ENCODE data around the gene KRT4.
"Not testable (repeated sequence)": the region's sequence is repeated elsewhere in the genome, so short reads cannot be mapped to it uniquely, and the experiment has no call there.

Gene KRT4

DNA sequence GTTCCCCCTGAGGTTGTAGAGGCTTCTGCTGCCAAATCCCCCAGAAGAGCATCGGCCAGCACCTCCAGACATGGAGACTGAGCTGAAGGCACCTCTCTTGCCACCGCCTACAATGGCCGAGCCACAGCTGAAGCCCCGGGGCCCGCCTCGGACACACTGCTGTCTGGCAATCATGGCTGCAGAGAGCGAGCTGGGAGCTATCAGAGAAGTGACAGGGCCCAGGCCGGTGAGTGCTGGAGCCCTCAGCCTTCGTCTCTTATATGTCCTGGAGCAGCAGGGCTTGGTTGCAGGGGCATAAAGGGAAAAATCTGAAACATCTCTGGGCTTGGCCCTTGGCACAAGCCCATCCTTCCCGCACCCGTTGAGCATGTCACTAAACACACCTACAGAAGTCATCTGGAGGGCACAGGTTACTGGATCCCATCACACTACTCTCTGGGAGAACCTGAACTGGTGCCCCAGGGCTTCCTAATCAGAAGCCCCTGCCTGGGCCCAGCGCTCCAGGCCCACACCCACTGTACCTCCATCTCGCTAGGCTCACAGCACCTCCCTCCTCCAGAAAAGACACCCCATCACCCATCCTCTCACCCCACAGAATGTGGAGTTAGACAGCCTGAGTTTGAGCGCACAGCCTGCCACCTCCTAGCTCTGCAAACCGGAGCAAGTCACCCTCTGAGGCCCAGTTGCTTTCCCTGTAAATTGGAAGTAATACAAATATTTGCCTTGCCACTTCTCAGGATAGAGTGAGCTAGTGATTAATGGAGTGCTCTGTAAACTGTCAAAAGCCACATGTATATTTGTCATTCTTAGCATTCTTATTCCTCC, at the start of gene KRT4:
KRT4 (minus strand) TSS at position 232 of the 825 bp plus-strand sequence; CDS start at position 174, 58 bp downstream.
- no peak for DNase-seq

DNA sequence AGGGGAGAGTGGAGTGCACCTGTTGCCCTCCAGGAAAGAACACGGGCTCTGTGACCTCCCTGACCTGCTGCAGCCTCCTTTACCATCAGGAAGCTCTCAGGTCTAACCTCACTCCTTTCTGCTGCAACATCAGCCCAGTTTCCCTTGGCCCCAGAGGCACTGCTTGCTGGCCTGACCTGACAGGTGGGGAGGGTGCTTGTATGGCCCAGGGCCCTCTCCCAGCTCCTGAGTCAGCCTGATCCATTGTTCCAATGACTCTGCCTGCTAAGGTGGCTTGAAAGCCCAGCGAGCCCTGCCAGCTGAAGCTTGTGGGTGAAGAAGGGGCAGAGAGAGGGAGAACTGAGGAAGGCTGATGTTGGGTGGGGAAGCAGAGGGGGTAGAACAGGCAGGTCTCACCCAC, 48.1 kb upstream of the KRT4 start:
- DNase-seq: no peak

DNA sequence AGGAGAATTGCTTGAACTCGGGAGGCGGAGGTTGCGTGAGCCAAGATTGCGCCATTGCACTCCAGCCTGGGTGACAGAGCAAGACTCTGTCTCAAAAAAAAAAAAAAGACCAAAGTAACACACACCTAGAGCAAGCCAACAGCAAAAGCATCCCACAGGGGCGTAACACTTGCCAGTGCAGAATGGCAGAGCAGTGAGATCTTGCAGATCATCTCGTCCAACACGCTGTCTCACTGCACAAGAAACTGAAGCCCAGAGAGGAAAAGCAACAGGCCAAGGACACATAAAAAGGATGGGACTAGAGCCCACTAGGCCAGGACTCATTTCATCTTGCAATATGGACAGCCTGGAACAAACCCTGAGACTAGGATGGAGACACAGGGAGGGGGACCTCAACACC, 47.6 kb upstream of the KRT4 start:
- no peak for DNase-seq

DNA sequence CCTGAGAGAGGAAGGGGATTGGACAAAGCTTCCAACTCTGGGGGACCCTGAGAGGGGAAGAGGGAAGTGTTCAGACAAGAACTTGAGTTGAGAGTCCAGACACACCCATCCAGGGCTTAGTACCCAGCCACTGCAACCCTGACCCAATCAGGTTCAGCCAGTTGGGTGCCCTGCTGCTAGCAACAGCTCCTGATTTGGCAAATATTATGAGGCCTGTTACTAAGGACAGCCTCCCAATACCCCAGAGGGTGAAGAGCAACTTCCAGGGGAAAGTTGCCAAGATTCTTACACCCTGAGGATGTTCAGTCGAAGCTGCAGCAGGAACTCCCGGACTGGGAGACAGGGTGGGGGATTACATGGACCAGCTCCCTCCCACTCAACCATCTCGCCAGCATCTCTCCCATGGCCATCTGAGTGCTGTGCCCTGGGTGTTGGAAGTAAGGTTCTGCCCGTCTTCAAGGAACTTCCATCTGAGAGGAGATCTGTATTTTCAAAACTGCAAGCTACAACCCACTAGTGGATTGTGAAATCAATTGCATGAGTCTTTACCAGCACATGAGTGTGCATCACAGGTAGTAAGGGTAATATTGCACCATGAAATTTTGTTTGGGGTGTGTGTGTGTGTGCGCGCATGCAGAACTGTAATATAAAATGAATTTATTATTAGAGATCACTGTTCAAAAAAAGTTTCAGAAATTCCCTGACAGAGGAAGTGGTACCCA, 46.3 kb upstream of the KRT4 start:
- DNase-seq: no peak

DNA sequence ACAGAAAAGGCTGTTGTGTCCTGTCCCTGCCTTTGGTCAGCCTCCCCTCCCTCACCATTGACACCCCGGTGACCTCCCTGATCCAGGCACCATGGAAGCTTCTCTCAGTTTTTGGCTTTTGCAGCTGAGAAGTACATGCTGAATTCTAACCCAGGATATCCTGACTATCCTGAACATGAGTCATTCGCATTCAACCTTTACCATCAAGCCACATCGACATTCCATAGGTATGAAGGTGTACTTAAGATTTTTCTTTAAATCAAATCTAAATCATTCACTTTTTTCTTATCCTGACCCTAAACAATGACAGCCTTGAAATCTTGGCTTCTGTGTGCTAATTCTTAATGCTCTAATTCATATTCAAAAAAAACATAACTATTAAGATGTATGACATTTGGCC, 43.6 kb upstream of the KRT4 start:
- DNase-seq: no peak

DNA sequence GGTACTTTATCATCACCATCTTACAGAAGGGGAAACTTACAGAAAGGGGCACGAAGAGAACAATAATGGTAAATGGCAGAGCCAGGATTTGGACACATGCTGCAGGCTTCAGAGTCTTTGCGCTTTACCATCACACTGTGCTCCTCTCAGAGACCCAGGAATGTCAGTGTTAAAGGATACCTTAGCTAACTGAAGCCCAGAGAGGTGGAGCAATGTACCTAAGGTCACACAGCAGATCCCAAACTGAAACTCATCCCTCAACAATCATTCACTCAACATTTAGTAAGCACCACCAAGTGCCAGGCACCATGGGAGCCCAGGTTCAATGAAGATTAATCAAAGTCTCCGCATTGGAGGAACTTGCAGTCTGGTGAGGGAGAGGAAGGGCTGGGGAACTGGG, 42.9 kb upstream of the KRT4 start:
- no peak for DNase-seq

DNA sequence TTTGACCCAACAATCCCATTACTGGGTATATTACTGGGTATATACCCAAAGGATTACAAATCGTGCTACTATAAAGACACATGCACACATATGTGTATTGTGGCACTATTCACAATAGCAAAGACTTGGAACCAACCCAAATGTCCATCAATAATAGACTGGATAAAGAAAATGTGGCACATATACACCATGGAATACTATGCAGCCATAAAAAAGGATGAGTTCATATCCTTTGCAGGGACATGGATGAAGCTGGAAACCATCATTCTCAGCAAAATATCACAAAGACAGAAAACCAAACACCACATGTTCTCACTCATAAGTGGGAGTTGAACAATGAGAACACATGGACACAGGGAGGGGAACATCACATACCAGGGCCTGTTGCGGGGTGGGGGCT, 42.2 kb upstream of the KRT4 start:
- DNase-seq: not testable (repeated sequence)

DNA sequence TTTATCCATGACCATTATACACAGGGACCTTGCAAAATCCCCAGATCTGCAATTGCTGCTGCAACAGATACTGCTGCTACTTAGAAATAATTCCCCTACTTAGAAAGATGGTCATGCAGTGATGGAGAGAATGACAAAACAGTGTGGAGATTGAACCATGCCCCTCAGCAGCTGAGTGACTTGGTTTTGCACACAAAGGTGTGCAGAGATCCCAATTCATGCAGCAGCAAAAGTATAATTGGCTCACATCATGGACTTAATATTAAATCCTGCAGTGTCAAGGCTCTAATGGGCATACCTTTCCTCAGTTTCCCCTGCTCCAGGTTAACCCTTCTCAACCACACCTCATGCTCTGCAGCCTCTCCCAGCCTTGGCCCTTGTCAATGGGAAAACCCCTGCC, 37.9 kb upstream of the KRT4 start:
- no peak for DNase-seq

DNA sequence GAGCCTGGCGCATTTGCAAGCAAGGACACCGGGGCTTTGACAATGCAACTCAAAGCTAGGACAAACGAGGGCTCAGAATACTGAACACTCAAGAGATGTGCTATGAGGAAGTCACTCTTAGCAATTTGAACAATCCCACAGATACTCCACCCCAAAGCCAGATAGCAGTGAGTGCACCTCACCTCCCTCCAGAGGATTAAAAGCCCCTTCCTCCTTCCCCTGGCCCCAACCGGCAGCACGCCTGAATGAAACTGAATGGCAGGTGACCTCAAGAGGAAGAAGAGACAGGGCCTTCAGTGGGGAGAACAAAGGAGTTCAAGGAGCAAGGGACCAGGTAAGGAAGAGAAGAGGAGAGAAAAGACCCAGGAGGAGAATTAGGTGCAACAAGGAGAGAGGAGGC, 36.8 kb upstream of the KRT4 start:
- no peak for DNase-seq

DNA sequence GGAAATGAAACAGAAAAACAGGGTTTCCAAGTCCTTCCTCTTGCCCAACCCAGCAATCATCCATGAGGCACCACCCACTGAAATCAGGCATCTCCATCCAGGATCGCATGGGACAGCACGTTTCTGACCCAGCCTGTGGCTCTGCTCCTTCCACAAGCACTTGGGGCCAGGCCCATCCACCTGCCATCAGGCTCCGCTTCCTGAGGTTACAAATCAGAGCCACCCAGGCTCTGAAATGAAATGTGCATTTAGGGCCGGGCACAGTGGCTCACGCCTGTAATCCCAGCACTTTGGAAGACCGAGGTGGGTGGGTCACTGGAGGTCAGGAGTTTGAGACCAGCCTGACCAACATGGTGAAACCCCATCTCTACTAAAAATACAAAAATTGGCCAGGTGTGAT, 35.6 kb upstream of the KRT4 start:
- no peak for DNase-seq

DNA sequence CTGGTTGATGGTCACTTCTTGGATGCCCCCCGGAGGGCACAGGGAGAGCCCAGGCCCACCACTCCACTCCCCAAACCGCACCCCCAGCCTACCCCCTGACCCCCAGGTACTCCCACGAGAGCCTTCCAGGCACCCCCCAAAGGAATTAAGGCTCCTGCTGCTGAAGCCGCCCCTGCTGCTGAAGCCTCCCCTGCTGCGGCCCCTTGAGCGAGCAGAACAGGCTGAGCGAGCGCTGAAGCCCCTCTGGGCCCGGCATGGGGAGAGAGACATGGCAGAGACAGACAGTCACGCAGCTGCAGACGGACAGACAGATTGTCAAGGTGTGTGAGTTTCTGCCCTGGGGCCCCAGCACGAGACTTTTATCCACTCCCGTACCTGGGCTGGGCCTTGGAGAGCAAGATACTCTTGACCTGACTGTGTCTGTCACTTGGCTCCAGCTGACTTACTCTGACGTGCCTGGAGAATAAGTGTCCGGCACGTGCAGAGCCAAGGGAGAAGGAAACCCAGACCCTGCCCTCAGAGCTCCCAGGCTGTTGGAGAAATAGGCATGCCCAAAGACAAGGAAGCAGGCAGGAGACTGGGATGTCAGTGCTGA, 34.8 kb upstream of the KRT4 start, which contains the start of gene KRT78:
KRT78 (minus strand) TSS at position 334 of the 595 bp plus-strand sequence; CDS start at position 270, 64 bp downstream.
- DNase-seq: no peak

DNA sequence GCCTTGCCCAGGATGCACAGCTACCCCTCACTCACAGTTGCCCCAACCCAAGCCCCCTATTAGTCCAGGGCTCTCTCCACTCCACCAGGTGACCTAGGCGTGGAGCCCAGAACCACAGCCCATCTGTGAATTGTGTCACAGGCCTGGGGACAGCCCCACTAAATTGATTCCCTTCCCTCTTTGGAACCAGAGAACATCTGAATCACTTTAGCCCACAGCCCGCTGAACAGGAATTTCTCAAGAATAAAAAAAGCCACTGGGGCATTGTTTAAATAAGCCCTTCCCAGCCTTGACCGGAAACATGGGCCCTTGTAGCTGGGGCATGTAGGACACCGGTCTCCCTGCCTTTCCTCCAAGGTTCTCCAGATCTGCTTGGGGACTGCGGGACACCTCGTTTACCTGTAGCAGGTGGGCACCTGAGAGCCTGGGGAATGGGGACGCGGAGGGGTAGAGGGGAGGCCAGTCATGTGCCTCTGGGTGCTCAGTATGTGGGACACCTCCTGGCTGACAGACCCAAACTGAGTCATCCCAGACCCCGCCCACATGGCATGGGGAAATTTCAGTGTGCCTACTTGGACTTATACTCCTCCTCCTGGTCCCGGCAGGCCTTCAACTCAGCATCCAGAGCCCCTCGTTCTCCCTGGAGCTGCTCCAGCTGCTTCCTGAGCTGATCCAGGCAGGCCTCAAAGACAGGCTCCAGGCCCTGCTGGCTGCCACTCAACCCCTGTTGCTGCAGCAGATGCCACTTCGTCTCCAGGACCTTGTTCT, 33.6 kb upstream of the KRT4 start:
- peak; percentile 15 for DNase-seq

DNA sequence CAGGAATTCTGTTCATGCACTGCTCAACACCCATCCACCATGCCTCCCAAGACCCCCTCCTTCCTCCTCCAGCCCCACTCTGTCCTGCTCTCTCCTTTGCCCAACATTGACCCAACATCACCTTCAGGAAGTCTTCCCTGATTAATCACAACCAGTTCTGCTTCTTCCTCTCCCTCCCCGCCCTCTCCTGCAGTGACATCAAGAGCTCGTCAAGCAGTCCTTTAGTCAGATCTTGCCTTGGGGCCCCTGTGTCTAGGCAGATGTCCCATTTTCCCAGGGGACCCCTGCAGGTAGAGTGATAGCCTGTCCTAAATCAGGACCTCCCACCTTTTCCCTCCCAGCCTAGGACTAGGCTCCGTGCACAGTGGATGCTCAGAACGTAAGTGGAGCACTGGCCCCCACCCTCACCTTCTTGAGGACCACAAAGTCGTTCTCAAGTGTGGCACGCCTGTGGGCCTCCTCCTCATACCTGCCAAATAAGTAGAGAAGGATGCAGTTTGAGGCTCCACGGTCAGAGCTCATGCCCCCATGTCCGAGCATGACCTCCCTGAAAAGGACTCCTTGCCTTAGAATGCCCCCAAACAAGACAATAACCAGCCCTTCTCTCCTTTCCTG, 32.5 kb upstream of the KRT4 start:
- no peak for DNase-seq

DNA sequence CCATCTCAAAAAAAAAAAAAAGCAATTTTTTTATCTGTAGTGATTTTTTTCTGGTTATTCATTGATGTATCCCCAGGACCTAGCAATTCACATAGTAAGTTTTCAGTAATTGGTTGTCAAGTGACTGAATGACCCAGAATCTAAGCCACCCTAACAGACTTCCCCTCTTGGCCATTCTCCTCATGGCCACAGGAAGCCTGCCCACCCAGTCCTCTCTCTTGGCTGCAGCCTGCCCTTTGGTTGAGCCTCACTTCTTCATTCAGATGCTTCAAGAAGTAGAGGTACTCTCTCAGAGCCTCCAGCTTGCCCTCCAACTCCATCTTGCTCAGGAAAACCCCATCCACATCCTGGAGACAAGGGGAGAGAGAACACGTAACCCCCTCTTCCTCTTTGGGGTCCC, 32.0 kb upstream of the KRT4 start:
- DNase-seq: no peak

DNA sequence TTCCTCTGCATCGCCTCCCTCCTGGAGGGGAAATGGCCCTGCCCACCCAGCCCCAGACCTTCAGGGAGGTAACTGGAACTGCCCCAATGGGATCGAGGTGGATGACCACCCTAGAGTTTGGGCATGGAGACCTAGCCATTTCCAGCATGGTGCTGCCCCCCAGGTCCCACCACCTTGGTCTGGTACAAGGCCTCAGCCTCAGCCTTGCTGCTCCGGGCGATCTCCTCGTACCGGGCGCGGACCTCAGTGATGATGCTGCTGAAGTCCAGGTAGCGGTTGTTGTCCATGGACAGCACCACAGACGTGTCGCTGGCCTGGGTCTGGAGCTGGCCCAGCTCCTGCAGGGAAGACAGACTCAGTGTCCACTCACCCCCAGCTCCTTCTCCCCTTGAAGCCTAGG, 30.5 kb upstream of the KRT4 start:
- no peak for DNase-seq

DNA sequence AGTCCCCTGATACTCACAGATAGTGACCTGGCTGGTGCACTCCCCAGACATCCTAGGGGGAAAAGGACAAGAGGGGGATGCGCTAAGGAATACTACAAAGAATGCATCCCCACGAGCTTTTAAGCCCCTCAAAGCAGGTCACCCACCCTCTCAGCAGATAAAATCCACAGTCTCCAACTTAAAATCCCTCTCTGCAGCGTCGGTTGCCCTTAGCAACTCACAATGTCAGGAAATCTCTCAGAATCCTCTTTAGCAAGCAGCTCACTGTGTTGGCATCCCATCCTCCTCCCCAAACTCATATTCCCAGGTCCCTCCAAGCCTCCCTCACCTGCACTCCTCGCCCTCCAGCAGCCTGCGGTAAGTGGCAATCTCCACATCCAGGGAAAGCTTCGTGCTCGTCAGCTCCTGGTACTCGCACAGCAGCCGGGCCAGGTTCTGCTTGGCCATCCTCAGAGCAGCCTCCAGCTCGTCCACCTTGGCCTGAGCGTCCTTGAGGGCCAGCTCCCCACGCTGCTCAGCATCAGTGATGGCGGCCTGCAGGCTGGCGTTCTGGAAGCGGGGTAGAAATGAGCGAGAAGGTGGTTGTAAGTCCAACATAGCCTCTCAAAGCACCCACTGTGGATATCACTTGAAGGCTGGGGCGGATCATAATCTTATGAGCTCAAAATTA, 25.7 kb upstream of the KRT4 start:
- DNase-seq: no peak

DNA sequence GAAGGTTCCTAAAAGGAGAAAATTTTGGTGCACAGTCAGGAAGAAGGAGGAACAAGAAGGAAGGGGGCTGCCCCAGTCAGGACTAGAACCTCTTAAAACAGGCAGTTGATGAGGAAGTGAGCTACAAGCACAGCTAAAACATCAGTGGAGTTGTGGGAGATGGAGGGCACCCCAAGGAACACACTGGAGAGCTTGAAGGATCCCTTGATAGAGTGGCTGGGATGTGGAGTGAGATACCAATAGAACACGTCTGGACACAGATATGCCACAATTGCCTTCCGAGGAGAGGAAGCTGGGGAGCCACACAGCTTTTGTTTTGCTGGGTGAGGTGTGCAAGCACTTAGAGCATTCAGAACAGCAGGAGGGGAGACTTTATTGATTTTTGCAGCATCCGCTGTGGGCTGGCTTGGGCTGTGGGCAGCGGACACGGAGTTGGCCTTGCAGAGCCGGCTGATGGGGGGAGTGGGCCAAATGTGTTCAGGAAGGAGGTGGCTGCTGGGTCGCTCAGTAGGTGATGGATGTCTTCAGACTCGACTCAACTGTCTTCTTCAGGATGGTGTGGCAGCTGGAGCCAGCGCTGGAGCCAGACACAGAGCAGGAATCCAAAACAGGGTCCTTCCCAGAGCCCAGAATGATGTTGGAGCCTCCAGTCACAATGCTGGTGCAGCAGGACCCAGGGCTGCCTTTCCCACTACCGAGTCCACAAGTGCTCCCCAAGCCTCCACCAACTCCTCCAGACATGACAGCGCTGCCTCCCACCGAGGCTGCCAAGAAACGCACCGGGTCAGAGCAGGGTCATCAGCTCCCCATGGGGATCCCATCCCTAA, 24.9 kb upstream of the KRT4 start:
- DNase-seq: no peak

DNA sequence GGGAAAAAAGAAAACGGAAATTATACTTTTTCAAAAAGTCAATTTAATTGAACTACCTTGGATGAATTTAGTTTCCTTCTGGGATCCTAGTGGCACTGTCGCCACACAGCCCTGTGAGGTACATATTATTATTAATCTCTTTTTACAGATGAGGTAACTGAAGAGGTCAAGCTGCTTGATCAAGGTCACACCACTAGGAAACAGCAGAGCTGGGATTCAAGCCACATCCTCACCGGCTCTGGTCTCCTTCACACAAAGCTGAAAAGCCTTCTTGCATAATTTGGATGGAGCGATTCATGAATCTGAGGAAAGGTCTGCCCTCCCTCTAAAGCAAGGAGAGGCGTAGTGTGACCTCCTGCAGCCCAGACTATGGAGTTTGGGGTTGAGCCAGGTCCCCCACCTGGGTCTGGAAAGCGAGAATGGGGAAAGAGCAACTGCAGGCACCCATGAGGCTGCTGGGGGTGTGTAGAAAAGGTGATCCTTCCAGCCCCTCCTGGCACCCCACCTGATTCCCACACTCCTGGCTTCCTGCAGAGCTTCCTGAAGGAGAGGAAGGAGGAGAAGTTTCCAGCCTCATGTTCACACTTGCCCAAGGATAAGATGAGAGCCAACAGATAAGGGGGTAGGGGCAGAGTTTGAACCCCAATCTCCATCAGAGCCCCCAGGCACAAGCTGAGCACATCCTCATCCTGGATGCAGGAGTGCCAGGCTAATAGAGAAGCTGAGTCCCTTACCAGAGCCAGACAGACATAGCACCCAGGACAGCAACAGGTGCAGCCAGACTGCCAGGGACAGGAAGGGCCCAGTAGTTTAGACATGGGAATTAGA, 24.1 kb upstream of the KRT4 start:
- no peak for DNase-seq

DNA sequence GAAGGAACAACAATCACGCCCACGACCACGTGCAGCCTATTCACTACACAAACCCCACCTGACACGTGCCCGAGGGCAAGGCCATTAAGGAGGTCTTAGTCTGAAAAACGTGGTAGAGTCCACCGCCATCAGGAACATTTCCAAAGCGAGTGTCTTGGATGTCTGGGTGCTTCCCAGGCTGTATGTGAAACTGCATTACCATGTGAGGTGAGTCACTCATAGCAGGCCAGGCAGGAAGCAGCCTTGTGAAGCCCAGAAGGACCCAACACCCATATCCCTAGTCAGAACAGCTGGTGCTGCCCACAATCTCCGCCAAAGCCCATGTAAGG, 23.5 kb upstream of the KRT4 start:
- DNase-seq: peak; percentile 11

All from stimulated activated CD4-positive, alpha-beta T cell treated with anti-CD3 and anti-CD28 coated beads, Interleukin-15, amount 100 ng/mL, for 24 hours (primary cell).